ENCODE results near the gene PPP4R3B. TPM values are rescaled to one million over a fixed set of nuclear protein-coding genes. Genes with fewer than 3 reads are reported as not detected.
"Not testable (repeated sequence)": the region's sequence is repeated elsewhere in the genome, so short reads cannot be mapped to it uniquely, and the experiment has no call there.

PPP4R3B gene
- total RNA-seq, 1 experiment from 2014 or later = 53.2 TPM

DNA sequence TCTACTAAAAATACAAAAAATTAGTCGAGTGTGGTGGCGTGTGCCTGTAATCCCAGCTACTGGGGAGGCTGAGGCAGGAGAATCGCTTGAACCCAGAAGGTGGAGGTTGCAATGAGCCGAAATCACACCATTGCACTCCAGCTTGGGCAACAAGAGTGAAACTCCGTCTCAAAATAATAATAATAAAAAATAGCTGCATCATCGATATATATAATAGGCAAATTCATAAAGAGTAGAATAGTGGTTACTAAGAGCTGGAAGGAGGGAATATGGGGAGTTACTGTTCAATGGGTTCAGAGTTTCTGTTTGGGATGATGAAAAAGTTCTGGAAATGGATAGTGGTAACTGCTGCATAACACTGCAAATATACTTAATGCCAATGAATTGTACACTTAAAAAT, 20.6 kb downstream of the PPP4R3B start:
- DNase-seq (ENCODE audit: low read depth) = not testable (repeated sequence)

DNA sequence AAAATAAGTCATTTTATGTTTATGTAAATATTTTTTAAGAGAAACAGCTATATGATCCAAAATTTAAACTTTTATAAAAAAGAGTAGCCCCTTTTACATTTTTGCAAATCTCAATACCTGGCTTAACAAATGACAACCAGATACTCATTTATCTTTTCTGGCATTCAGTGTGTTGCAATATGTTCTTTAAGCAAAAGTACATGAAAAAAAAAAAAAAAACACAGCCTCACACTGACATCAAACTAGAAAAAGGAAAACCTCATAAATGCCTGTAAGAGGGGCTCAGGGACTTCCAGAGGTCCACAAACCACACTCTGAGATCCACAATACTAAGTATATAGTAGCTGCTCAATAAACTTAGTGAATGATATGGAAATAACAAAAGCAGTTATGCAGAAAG, 21.9 kb downstream of the PPP4R3B start:
- DNase-seq (ENCODE audit: low read depth) = no peak

DNA sequence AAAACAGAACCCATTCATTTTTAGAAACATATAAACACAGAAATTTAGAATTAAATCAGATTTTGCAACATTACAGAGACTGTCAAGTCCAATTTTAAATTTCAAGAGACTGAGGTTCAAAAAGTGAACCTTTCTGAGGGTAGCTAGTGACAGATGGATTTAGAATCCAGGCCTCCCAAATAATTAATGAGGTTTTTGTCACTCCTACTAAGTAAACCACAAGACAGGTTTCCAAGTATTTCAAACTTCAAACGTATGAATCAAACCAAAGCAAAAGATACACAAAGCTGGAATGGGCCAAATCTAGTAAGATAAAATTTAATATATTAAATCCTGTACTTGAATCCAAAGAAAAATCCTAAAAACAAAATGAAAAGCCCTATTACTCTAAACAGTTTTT, 25.3 kb downstream of the PPP4R3B start:
- no peak for DNase-seq (ENCODE audit: low read depth)

DNA sequence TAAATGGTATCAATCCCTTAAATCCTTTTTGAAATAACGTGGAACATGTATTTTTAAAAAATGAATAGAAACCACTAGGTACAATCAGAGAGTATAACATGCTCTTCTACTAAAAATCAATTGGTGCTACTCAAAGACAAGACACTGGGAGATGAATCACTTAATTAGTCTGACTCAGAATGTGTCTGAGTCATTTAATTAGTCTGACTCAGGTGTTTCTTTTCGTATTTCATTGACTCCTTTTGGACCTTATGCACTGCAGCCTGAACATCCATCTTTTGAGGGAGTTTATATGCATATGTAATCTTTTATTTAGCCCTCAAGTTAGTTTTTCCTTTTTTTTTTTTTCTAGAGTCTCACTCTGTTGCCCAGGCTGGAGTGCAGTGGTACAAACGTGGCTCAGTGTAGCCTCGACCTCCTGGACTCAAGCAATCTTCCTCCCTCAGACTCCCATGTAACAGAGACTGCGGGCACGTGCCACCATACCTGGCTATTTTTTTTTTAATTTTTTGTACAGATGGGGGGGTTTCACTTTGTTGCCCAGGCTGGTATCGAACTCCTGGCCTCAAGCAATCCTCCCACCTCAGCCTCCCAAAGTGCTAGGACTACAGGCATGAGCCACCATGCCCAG, 26.5 kb downstream of the PPP4R3B start:
- DNase-seq (ENCODE audit: low read depth) = peak; percentile 89

DNA sequence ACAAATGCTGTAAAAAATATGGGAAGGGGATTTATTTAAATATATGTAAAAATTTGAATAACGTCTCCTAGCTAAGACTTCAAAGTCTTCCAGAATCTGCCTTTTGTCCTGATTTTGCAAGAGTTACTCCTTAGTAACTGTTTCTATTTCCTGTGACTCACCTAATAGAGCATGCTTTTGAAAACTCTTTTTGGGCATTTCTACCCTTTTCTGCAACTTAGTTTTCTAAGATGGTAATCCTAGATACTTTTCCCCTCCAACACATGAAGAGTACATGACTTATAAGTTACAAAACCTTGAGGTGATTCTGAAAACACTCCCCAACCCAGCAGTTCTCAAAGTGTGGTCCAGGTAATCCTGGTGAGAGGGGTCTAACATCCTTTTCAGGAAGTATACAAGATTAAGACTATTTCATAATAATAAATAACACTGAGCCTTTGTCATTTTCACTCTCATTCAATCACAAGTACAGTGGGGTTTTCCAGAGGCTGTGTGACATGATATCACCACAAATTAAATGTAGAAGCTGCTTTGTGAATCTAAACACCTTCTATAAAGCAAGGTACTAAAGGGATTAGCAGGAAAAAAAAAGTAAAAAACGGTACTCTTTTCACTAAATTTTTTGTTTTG, 31.9 kb downstream of the PPP4R3B start:
- DNase-seq (ENCODE audit: low read depth) = peak; percentile 74

DNA sequence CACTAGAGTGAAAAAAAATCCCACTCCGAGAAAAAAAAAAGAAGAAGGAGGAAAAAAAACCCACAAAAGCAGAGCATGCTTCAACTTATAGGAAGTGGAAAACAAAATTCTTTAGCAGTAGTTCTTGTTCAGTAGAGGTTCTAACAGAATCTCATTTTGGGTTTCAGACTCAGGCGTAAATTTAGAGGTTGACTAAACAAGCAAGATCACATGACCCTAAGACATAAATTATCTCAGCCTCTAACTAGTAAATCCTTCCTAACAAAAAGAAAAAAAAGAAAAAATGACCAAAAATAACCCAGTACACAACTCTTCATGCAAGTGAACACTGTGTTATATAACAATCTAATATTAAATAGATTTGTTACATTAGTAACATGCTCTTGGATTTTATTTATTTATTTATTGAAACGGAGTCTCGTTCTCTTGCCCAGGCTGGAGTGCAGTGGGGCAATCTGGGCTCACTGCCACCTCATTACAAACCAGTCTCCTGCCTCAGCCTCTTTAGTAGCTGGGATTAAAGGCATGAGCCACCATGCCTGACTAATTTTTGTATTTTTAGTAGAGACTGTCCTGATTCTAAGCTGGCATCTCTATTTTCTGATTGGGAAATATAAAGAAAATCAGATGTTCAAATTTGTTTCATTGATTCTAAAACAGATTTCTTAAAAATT, 35.4 kb downstream of the PPP4R3B start:
- DNase-seq (ENCODE audit: low read depth) = peak; percentile 51

DNA sequence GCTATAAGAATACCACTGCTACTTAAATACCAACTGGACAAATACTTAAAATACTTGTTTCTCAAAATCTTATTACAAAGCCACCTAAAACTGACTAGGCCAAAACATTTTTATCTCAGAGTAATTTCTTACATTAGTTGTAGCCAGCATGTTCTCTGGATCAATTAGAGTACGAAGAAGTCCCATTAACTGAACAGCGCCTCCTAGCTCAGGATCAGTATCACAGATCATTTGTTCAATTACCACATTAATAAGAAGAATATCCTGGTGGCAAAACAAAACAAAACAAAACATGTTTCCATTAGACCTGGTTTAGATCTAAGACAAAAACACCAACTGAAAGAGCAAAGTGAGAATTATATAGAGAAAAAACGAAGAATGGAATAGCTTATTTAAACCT, 36.0 kb downstream of the PPP4R3B start:
- no peak for DNase-seq (ENCODE audit: low read depth)

DNA sequence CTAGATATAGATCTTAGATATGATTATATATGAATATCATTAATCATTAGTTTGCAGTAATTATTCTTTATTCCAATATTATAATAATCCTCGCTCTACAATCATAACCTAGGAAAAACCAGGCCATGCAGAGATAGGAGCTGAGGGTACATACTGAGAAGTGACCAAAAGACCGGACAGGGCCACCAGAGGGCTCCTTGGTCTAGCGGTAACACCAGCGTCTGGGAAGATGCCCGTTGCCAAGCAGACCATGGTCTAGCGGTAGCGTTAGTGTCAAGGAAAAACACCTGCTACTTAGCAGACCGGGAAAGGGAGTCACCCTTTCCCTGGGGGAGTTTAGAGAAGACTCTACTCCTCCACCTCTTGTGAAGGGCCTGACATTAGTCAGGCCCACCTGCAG, 48.4 kb downstream of the PPP4R3B start:
- DNase-seq (ENCODE audit: low read depth) = not testable (repeated sequence)

DNA sequence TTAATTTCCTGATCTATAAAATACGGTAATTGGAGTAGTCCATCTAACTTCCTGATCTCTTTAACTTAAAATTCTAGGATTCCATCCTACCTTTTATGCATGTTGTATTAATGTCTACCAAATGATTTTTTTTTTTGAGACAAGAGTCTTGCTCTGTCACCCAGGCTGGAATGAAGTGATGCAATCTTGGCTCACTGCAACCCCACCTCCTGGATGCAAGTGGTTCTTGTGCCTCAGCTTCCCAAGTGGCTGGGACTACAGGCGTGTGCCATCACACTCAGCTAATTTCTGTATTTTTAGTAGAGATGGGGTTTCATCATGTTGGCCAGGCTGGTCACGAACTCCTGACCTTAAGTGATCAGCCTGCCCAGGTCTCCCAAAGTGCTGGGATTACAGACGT, 50.1 kb downstream of the PPP4R3B start:
- no peak for DNase-seq (ENCODE audit: low read depth)

DNA sequence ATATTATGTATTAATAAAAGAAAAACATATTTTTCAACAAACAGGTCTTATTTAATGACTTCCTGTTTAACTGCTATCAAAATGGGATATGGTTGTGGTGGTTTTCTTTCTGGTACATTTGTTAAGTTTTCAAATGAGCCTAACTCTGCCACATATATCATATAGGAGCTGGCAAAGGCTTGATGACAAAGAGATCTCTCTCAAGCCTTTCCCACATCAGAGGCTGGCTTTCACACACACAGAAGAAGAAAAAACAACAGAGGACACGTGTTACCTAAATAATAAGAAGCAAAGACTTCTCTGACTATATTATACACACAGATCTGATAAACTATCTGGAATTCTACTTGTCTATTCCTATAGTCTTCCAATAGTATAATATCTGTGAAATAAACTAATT, 51.8 kb downstream of the PPP4R3B start:
- no peak for DNase-seq (ENCODE audit: low read depth)

DNA sequence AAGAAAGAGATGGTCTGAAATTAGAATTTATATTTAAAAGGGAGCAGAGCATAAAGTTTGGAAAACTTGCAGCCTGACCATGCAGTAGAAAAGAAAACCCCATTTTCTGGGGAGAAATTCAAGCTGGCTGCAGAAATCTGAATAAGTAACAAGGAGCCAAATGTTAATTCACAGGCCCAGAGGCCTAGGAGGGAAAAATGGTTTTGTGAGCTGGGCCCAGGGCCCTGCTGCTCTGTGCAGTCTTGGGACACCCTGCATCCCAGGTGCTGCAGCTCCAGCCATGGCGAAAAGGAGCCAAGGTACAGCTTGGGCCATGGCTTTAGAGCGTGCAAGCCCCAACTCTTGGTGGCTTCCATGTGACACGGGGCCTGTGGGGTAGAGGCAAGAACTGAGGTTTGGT, 56.6 kb downstream of the PPP4R3B start:
- DNase-seq (ENCODE audit: low read depth) = no peak

DNA sequence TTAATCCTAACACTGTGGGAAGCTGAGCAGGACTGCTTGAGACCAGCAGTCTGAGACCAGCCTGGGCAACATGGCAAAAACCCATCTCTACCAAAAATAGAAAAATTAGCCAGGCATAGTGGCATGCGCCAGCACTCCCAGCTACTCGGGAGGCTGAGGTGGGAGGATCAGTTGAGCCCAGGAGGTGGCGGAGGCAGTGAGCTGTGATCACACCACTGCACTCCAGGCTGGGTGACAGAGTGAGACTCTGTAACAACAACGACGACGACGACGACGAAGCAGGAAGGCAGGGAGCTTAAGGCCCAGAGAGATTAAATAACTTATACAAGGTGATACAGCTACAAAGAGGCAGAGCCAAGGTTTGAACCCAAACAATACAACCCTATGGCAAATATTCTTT, 60.6 kb downstream of the PPP4R3B start:
- no peak for DNase-seq (ENCODE audit: low read depth)

DNA sequence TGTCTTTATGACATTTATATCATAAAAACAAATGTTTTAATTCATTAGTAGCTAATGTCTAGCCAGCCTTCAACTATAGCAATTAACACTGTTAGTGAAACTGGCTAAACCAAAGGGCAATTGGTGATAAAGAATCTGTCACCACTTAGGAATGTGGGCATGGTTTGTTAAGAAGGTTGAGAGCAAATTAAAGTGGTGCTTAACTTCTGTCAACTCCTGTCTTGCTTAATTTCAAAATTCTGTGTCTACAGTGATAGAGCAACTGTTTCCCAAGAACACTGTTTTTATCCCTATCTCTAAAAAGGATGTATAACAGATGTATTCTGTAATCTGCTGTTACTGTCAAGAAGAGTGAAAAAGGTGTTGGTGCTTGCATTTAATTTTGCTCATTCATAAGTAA, 61.4 kb downstream of the PPP4R3B start:
- DNase-seq (ENCODE audit: low read depth) = peak; percentile 25

DNA sequence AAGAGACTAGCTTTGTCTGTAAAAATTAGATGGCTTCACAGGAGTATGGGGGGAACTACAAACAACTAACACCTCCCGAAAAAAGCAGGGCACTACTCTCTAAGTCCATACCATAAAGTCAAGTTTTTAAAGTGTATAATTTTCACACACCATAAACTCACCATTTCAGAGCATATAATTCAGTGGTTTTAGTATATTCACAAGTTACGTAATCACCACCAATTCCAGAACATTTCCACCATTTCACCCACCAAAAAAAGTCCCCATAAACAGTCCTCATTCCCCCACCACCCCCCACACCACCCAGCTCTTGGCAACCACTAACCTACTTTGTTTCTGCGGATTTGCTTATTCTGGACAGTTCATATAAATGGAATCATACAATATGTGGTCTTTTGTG, 64.1 kb downstream of the PPP4R3B start:
- DNase-seq (ENCODE audit: low read depth) = no peak

DNA sequence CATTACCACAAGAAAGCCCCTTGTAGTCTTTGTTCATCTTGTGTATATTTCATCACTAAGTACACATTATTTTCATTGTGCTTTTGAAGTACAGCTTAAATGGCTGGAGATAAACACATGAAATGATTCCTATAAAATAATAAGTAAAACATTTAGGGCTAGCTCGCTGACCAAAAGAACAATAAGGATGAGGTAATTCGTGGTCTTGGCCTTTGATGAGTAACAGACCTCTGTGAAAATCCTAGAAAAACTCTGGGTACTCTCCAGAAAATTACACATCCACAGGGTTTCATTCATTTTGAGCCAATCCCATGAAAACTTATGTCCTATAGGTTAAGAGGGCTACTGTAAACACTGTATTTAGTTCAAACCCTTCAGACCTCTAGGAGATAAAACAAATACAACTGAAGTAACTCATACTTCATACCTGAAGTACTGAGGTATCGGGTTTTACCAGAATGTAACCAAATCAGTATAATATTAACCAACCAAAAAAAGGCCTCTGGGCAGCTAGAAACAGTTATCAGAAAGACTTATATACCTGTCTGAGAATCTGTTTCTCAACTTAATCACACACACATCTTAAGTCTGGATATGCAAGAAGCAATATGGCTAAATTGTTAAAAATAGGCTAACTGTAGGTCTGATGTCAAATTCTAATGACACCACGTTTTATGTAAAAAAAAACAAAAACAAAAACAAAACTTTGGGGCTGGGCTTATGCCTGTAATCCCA, 66.9 kb downstream of the PPP4R3B start:
- peak; percentile 49 for DNase-seq (ENCODE audit: low read depth)

DNA sequence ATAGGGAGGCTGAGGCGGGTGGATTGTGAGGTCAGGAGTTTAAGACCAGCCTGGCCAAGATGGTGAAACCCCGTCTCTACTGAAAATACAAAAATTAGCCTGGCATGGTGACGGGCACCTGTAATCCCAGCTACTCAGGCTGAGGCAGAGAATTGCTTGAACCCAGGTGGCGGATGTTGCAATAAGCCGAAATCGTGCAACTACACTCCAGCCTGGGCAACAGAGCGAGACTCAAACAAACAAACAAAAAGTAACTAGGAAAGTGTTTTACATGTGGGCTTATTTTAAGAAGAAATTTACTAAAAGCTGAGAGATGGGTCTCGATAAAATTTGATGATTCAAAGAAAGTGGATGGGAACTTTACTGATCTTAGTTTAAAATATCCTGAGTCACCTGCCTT, 69.7 kb downstream of the PPP4R3B start:
- DNase-seq (ENCODE audit: low read depth) = not testable (repeated sequence)

DNA sequence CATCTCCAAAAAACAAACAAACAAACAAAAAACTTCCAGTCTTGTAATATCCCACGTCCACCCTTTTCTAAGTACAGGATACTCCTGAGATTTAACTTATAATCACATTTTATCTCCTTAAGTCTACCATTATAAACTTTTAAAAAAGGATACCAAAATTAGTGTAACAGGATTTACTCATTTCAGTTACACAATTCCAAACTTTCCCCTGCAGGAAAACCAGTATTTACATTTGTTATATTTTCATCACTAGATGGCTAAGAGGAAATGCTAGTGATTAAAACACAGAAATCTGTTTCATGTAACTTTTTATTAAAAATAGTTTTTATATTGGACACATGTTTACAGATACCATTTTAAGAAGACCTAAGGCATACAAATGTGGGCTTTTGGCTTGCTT, 70.4 kb downstream of the PPP4R3B start:
- no peak for DNase-seq (ENCODE audit: low read depth)

DNA sequence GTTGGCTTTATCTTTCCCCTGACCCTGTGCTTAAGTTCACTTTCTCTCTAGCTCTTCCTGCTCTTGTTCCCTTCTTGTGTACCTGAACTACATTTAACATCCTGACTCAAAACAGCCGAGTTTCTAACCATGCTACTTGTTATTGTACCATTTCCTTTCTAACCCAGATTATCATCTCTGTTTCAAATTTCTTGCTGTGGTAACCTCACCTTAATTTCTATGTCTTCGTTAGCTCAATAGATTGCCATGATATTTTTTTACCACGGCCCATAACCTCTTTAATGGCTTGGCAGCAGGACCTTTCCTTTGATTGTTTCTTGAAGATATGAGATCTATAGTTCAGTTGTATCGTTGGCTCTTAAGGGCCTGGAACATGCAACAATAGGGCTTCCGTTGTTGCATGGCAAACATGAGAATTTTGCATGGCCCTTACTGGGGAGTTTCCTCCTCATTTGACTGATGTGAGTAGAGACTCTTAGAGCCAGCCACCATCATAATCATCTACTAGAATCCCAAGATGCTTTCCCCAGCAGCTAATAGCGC, 86.8 kb downstream of the PPP4R3B start:
- DNase-seq (ENCODE audit: low read depth) = no peak

DNA sequence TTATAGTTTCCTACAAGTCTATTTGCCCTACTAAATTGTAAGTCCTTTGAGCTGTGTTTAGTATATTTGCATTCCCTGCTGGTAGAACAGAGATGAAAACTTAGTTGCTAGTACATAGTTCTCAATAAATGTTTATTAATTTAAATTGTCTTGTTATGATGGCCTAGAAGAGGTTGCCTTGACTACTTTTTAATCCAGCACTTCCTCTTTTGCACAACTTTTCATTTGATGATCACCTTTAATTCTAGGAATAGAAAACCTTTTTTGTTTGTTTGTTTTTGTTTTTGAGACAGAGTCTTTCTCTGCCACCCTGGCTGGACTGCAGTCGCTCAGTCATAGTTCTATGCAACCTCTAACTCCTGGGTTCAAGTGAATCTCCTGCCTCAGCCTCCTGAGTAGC, 91.2 kb downstream of the PPP4R3B start:
- DNase-seq (ENCODE audit: low read depth) = no peak

DNA sequence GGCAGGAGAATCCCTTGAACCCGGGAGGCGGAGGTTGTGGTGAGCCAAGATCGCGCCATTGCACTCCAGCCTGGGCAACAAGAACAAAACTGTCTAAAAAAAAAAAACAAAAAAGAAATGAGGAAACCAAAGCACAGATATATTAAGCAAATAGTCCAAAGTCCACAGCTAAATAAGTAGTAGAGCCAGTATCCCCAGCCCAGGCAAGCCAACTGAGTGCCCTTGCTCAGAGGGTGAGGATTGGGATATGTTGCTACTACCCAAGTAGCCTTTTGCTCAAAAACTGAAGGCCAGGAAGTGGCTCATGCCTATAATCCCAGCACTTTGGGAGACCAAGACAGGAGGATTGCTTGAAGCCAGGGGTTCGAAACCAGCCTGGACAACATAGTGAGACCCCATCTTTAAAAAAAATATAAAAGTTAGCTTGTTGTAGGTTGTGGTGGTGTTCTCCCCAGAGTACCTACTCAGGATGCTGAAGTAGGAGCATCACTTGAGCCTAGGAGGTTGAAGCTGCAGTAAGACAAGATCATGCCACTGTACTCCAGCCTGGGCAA, 92.5 kb downstream of the PPP4R3B start:
- no peak for DNase-seq (ENCODE audit: low read depth)

DNA sequence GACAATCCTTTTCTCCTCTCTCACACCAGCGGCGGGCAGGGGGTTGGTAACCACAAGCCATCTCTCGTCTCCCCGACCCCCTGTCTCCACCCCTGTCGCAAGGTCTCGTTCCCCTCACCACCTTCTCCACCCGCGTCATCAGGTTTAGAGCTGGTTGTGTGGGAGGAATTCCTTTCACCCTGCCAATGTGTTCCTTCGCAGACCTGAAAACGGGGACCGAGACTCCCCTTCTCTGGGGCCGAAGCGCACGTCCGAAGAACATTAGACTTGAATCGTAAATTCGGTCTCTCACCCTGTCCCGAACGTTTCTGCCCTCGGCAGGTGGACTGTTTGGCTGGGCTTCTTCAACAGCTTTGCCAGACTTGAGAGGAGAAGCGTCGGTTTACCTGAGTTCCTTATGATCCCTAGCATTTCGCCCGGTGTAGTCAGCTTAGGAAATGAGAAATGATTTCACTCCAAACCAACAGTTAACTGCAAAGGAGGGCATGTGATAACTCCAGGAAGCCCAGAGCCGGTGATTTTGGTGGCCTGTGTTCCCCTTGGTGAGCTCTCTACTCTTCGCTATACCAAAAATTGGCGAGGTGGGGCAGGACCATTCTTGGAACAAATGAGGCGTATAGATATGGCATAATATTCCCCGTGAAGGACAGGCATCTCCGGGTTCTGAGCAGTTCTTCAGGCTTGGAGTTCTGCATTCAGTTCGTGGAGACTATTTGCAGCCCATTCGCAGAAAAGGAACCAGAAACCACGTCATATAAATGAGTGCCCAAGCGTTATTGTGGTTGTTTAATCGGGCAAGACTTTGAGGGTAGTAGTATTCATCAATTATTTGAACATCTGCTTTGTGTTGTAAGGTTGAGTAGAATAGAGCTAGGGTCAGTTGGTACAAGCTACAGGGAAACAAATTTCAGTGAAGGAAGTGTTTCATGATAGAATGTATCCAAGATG, 97.2 kb downstream of the PPP4R3B start:
- peak; percentile 24 for DNase-seq (ENCODE audit: low read depth)
